HG03469 (cell line): Measurements from ENCODE around the gene SESN1.

Experiments used
- ATAC-seq: cut with Tn5 transposase; IDR thresholded peaks from one replicate; pipeline ENCODE4 v1.9.1; 2021; ENCODE audit warnings: mild to moderate bottlenecking, moderate library complexity, moderate number of reproducible peaks; ENCODE audit not compliant: unreplicated experiment

Gene SESN1

GRCh38 chr6:108942556-108943492 is 151.8 kb downstream of the SESN1 start:
- ATAC-seq: no peak

GRCh38 chr6:108941859-108942258 is 152.8 kb downstream of the SESN1 start:
- ATAC-seq: no peak

GRCh38 chr6:108941281-108941680 is 153.4 kb downstream of the SESN1 start:
- ATAC-seq: no peak

- no peak for ATAC-seq
These were observed 153.9 kb downstream of the SESN1 start for GRCh38 chr6:108940741-108941140.

GRCh38 chr6:108937170-108937569 is 157.5 kb downstream of the SESN1 start:
- ATAC-seq: no peak
